ENCODE results near the gene SLC9A5. TPM values are rescaled to one million over a fixed set of nuclear protein-coding genes. Genes with fewer than 3 reads are reported as not detected.
A peak's percentile ranks its signal among the peaks of the same experiment; 100 is the strongest.

The SLC9A5 gene
- total RNA-seq, 1 experiment from 2014 or later: 1.1 TPM

GRCh38 chr16:67206129-67206837 is 42.5 kb upstream of the SLC9A5 start:
- Histone ChIP-seq H3K4me1 (ENCODE audit: insufficient read depth, low read length) (peaks cover 28% of the 10 kb centered on the region), H3K9me2 (replicated peaks; ENCODE audit: low read length) (no peaks in the 10 kb centered on the region), H3K9ac (ENCODE audit: low read length) (no peak overlapping the region), H3F3A (ENCODE audit: low read length, unreplicated experiment) (no peaks in the 10 kb centered on the region), H3K9me3 (ENCODE audit: low read length) (no peaks in the 10 kb centered on the region), H3K36me3 (ENCODE audit: low read depth, low read length) (no peaks in the 10 kb centered on the region), H2AFZ (ENCODE audit: low read length) (no peak overlapping the region), H3K27ac (ENCODE audit: low read length) (no peak overlapping the region; the same call in none of the 2 replicates), H3K27me3 (ENCODE audit: low read length) (no peaks in the 10 kb centered on the region), H3K4me2 (ENCODE audit: low read length) (no peak overlapping the region), H3K4me3 (ENCODE audit: low read length) (no peak overlapping the region), H4K20me1 (ENCODE audit: low read length) (no peaks in the 10 kb centered on the region), H3K79me2 (ENCODE audit: low read length) (no peaks in the 10 kb centered on the region)
- intact Hi-C loops (cut with micrococcal nuclease): no loop called here
- no peak for ATAC-seq
- TF ChIP-seq EZH2phosphoT487 (IDR thresholded peaks at IDR 0.05; ENCODE audit: borderline replicate concordance, low read length) (no peak), EZH2 (IDR thresholded peaks at IDR 0.05; ENCODE audit: low read length, unreplicated experiment) (no peak)
- TF ChIP-seq, protein P1, sequence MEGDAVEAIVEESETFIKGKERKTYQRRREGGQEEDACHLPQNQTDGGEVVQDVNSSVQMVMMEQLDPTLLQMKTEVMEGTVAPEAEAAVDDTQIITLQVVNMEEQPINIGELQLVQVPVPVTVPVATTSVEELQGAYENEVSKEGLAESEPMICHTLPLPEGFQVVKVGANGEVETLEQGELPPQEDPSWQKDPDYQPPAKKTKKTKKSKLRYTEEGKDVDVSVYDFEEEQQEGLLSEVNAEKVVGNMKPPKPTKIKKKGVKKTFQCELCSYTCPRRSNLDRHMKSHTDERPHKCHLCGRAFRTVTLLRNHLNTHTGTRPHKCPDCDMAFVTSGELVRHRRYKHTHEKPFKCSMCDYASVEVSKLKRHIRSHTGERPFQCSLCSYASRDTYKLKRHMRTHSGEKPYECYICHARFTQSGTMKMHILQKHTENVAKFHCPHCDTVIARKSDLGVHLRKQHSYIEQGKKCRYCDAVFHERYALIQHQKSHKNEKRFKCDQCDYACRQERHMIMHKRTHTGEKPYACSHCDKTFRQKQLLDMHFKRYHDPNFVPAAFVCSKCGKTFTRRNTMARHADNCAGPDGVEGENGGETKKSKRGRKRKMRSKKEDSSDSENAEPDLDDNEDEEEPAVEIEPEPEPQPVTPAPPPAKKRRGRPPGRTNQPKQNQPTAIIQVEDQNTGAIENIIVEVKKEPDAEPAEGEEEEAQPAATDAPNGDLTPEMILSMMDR (conservative IDR thresholded peaks at IDR 0.05; ENCODE audit: low read depth, low read length): no peak
- POLR2A ChIA-PET (ENCODE audit: unreplicated experiment): no interaction called here
- no peak for DNase-seq
- CTCF ChIA-PET: no interaction called here
- BruUV-seq (replicated peaks): no TSS peak

- Histone ChIP-seq H3K4me1 (ENCODE audit: insufficient read depth, low read length) (peaks cover 28% of the 10 kb centered on the region), H3K4me2 (ENCODE audit: low read length) (peak overlapping the region; percentile 30; the same call in 1 of the 2 replicates), H2AFZ (ENCODE audit: low read length) (no peak overlapping the region), H3K27ac (ENCODE audit: low read length) (peak overlapping the region; percentile 61), H4K20me1 (ENCODE audit: low read length) (no peaks in the 10 kb centered on the region), H3K79me2 (ENCODE audit: low read length) (no peaks in the 10 kb centered on the region), H3K9me2 (replicated peaks; ENCODE audit: low read length) (no peaks in the 10 kb centered on the region), H3K9ac (ENCODE audit: low read length) (no peak overlapping the region), H3K36me3 (ENCODE audit: low read depth, low read length) (no peaks in the 10 kb centered on the region), H3K27me3 (ENCODE audit: low read length) (no peaks in the 10 kb centered on the region), H3K9me3 (ENCODE audit: low read length) (no peaks in the 10 kb centered on the region), H3K4me3 (ENCODE audit: low read length) (no peak overlapping the region), H3F3A (ENCODE audit: low read length, unreplicated experiment) (no peaks in the 10 kb centered on the region)
- ChIA-PET POLR2A (ENCODE audit: unreplicated experiment) (no interaction called here), CTCF (no interaction called here)
- DNase-seq (peak; percentile 47), ATAC-seq (peak; percentile 8; the same call in 1 of the 2 replicates)
- intact Hi-C loops (cut with micrococcal nuclease): no loop called here
- no TSS peak for BruUV-seq (replicated peaks)
- TF ChIP-seq, protein P1 (conservative IDR thresholded peaks at IDR 0.05; ENCODE audit: low read depth, low read length): no peak
- TF ChIP-seq EZH2 (IDR thresholded peaks at IDR 0.05; ENCODE audit: low read length, unreplicated experiment): no peak
- TF ChIP-seq EZH2phosphoT487 (IDR thresholded peaks at IDR 0.05; ENCODE audit: borderline replicate concordance, low read length): no peak
Observed at GRCh38 chr16:67206838-67207248, 41.9 kb upstream of the SLC9A5 start.

All from PC-3 (cell line).